Sigmoid colon (tissue), 4 donors: ENCODE results near the gene SUGCT.

Experiments
- CTCF ChIP-seq, 4 experiments: fragments of 450-650 bp in 3 of 4; fragments of 200-600 bp in 1 of 4; IDR thresholded peaks; one replicate each; pipeline ENCODE4 v1.5.1; 2016 to 2019; ENCODE audit warnings: antibody characterized with exemption in 4 of 4, mild to moderate bottlenecking in 3 of 4, moderate library complexity in 2 of 4
- EP300 ChIP-seq, 4 donors: sonication (generic); formaldehyde crosslinking; IDR thresholded peaks; one replicate each; pipeline ENCODE4 v1.6.1; 2017; ENCODE audit warnings: antibody characterized with exemption in 4 of 4
- POLR2A ChIP-seq, 2 donors: fragments of 450-650 bp; IDR thresholded peaks; one replicate each; pipeline ENCODE4 v1.6.1; 2016; ENCODE audit warnings: antibody characterized with exemption in 2 of 2, mild to moderate bottlenecking in 2 of 2, moderate library complexity in 2 of 2

DNA sequence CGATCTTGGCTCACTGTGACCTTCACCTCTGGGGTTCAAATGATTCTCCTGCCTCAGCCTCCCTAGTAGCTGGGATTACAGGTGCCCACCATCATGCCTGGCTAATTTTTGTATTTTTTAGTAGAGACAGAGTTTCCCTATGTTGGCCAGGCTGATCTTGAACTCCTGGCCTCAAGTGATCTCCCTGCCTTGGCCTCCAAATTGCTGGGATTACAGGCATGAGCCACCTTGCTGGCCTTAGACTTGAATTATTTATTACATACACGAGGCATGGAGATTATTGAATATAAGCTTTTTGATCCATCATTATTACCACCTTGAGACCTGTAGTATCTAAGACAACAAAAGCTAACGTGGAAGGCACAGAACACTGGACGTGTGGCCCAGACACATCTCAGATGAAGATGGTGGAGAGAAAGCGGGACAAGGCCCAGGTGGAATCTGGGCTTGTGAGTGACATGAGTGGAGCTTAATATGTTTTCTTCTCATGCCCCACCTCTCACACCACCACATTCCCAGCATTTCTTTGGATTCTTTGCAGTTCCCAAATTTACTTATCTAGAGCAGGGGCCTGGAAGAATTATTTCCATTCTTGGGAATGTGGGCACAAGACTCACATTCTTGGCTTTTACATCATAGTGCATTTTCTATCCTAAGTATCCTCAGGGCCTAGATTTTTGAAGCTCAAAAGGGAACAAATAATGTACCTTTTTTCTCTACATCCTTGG lies 76.6 kb downstream of the SUGCT start:
- TF ChIP-seq CTCF (IDR thresholded peaks at IDR 0.05) (no peak), POLR2A (IDR thresholded peaks at IDR 0.05) (no peak), EP300 (IDR thresholded peaks at IDR 0.05) (no peak)
